Measurements from ENCODE around the gene C9orf72. TPM values are rescaled to one million over a fixed set of nuclear protein-coding genes. Genes with fewer than 3 reads are reported as not detected.

Gene C9orf72
- total and polyA plus RNA-seq, 2 of the 13 experiments (the other 11 are each of a cell fraction or from before 2014, with no cell fraction given), result 3.1 to 5.9 TPM

- TF ChIP-seq ZNF609 (CRISPR knock-in tag; IDR thresholded peaks at IDR 0.05; ENCODE audit: borderline replicate concordance) (no peak), ZFP36L2 (CRISPR knock-in tag; IDR thresholded peaks at IDR 0.05) (no peak), ZNF326 (CRISPR knock-in tag; IDR thresholded peaks at IDR 0.05; ENCODE audit: borderline replicate concordance) (no peak), YEATS4 (CRISPR knock-in tag; IDR thresholded peaks at IDR 0.05; ENCODE audit: borderline replicate concordance) (no peak), ZNF740 (CRISPR knock-in tag; IDR thresholded peaks at IDR 0.05) (no peak), KDM5B (CRISPR knock-in tag; IDR thresholded peaks at IDR 0.05; ENCODE audit: borderline replicate concordance) (no peak), SKIL (CRISPR knock-in tag; IDR thresholded peaks at IDR 0.05; ENCODE audit: borderline replicate concordance) (no peak)
These were observed 73.8 kb downstream of the C9orf72 start (continued) for GRCh38 chr9:27499451-27499850.

Data from HepG2 (cell line).